Neural crest cell (in vitro differentiated cells): ENCODE measurements around the gene RNF11. TPM values are rescaled to one million over a fixed set of nuclear protein-coding genes. Genes with fewer than 3 reads are reported as not detected.

Experiments used
- DNase-seq: peaks from one replicate; pipeline ENCODE4 v3.0.0; 2021; ENCODE audit warnings: low read depth, mixed read lengths, low spot score
- H3K27ac Mint-ChIP-seq: one replicate; pipeline ENCODE4 v1.8.0; 2021; ENCODE audit warnings: mild to moderate bottlenecking, mixed read lengths; ENCODE audit not compliant: unreplicated experiment
- H3K27me3 Mint-ChIP-seq: 2 replicates; pipeline ENCODE4 v1.8.0; 2021; ENCODE audit warnings: low read depth, mild to moderate bottlenecking, mixed read lengths
- H3K36me3 Mint-ChIP-seq: 2 replicates; pipeline ENCODE4 v1.8.0; 2021; ENCODE audit warnings: low read depth, mild to moderate bottlenecking, mixed read lengths
- H3K4me1 Mint-ChIP-seq: 2 replicates; pipeline ENCODE4 v1.8.0; 2021; ENCODE audit warnings: mixed read lengths
- H3K4me3 Mint-ChIP-seq: one replicate; pipeline ENCODE4 v1.8.0; 2021; ENCODE audit warnings: mild to moderate bottlenecking, mixed read lengths
- H3K9me3 Mint-ChIP-seq: 2 replicates; pipeline ENCODE4 v1.8.0; 2021; ENCODE audit warnings: mixed read lengths
- CTCF ChIP-seq: fragments of 200-600 bp; sonication (generic); conservative IDR thresholded peaks from 2 replicates; pipeline ENCODE4 v1.5.0; 2021; ENCODE audit warnings: antibody characterized with exemption, mild to moderate bottlenecking
- long read RNA-seq: library from polyadenylated mRNA; unstranded; transcript quantifications from one replicate; pipeline ENCODE4 v2.0.0, GENCODE V29; 2020
- total RNA-seq: library from RNA; stranded (reverse); gene quantifications from 2 replicates; pipeline ENCODE4 v1.2.1, GENCODE V29; 2021

The RNF11 gene
- total RNA-seq = 44.5 and 45.2 TPM in 2 replicates
- long read RNA-seq, transcript RNF11-201 (3 exons, 3,084 nt) = major isoform, 22 of 25 reads
- long read RNA-seq, partial matches to known transcripts = 2 of 25 reads
- long read RNA-seq, other reads (novel, unspliced or antisense) = 1 of 25 reads

- H3K9me3 Mint-ChIP-seq = no peaks in the 10 kb centered on the region
- peak within 1 kb of the TSS; percentile 58 for H3K27ac Mint-ChIP-seq
- H3K36me3 Mint-ChIP-seq = no peaks in the 10 kb centered on the region
- H3K27me3 Mint-ChIP-seq = no peaks in the 10 kb centered on the region
- H3K4me3 Mint-ChIP-seq = peak within 1 kb of the TSS; percentile 92
- DNase-seq = peak; percentile 84
- H3K4me1 Mint-ChIP-seq = peaks cover 24% of the 10 kb centered on the region
- no peak for TF ChIP-seq CTCF
These were observed at the start of gene RNF11 for GRCh38 chr1:51235673-51236530. Gene RNF11 (plus strand): TSS chr1:51236273. CDS start chr1:51236757, 484 bp downstream.

GRCh38 chr1:51188230-51188629, 47.8 kb upstream of the RNF11 start:
- TF ChIP-seq CTCF = no peak
- peaks cover 12% of the 10 kb centered on the region for H3K27me3 Mint-ChIP-seq
- H3K4me3 Mint-ChIP-seq = no peak overlapping the region
- H3K36me3 Mint-ChIP-seq = no peaks in the 10 kb centered on the region
- H3K9me3 Mint-ChIP-seq = no peaks in the 10 kb centered on the region
- no peak for DNase-seq
- no peaks in the 10 kb centered on the region for H3K4me1 Mint-ChIP-seq
- no peak overlapping the region for H3K27ac Mint-ChIP-seq

GRCh38 chr1:51189421-51190073, 46.5 kb upstream of the RNF11 start:
- Mint-ChIP-seq H3K27me3 (peaks cover 8% of the 10 kb centered on the region), H3K27ac (no peak overlapping the region), H3K9me3 (no peaks in the 10 kb centered on the region), H3K36me3 (no peaks in the 10 kb centered on the region), H3K4me1 (no peaks in the 10 kb centered on the region), H3K4me3 (no peak overlapping the region)
- DNase-seq = peak; percentile 47
- peak; percentile 95 for TF ChIP-seq CTCF

- H3K4me1 Mint-ChIP-seq = no peaks in the 10 kb centered on the region
- H3K36me3 Mint-ChIP-seq = no peaks in the 10 kb centered on the region
- no peak overlapping the region for H3K4me3 Mint-ChIP-seq
- no peak overlapping the region for H3K27ac Mint-ChIP-seq
- no peak for TF ChIP-seq CTCF
- no peak for DNase-seq
- H3K27me3 Mint-ChIP-seq = peaks cover 8% of the 10 kb centered on the region
- H3K9me3 Mint-ChIP-seq = no peaks in the 10 kb centered on the region
These were observed 45.1 kb upstream of the RNF11 start for GRCh38 chr1:51190961-51191360.

GRCh38 chr1:51192213-51192843, 43.7 kb upstream of the RNF11 start:
- Mint-ChIP-seq H3K4me1 (no peaks in the 10 kb centered on the region), H3K36me3 (no peaks in the 10 kb centered on the region), H3K9me3 (no peaks in the 10 kb centered on the region), H3K27ac (no peak overlapping the region), H3K27me3 (peaks cover 8% of the 10 kb centered on the region), H3K4me3 (no peak overlapping the region)
- peak; percentile 75 for DNase-seq
- TF ChIP-seq CTCF = peak; percentile 89
